Subcutaneous adipose tissue (tissue), 4 donors: ENCODE results near the gene MRPL4. TPM values are rescaled to one million over a fixed set of nuclear protein-coding genes. Genes with fewer than 3 reads are reported as not detected.

ENCODE experiments used
- total RNA-seq, 4 donors: library from RNA; depleted of rRNA; stranded (reverse); fragments of >200 nt; gene quantifications; one replicate each; pipeline ENCODE4 v1.1.0, GENCODE V29; 2016
- TF ChIP-seq, protein P1 (sequence below): fragments of 450-650 bp; IDR thresholded peaks from one replicate; pipeline ENCODE4 v1.5.1; 2016; ENCODE audit warnings: low read depth, mild to moderate bottlenecking, control low read depth, antibody characterized with exemption, moderate library complexity

MRPL4 gene
- total RNA-seq, 4 donors from 2014 or later = 30.6 to 60.8 (median 31.0) TPM

DNA sequence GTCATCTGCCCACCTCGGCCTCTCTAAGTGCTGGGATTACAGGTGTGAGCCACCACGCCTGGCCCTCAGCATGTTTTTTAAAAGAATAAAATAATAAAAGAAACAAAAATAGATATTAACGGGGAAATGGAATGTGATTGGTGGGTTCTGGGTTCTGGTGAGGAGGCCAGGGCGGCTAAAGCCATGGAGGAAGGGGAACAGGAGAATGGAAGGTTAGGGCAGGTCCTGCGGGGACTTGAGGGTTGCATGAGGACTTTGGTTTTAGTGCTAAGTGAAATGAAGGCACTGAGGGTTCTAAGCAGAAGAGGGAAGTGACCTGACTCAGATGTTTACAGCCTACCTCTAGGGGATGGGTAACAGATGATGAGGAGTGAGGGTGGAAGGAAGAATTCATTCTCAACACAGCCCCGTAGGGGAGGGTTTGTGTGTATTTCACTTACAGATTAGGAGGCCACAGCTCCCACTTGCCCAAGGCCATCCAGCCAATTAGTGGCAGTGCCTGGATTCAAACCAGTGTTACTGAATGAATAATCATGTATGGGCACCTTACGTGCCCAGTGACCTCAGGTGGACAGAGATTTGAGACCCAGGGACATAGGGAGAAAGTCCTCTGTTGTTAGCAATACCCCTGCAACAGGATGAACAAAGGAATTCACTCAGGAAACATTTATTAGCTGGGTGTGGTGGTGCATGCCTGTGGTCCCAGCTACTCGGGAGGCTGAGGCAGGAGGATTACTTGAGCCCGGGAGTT is 6.7 kb upstream of the MRPL4 start:
- TF ChIP-seq, protein P1, sequence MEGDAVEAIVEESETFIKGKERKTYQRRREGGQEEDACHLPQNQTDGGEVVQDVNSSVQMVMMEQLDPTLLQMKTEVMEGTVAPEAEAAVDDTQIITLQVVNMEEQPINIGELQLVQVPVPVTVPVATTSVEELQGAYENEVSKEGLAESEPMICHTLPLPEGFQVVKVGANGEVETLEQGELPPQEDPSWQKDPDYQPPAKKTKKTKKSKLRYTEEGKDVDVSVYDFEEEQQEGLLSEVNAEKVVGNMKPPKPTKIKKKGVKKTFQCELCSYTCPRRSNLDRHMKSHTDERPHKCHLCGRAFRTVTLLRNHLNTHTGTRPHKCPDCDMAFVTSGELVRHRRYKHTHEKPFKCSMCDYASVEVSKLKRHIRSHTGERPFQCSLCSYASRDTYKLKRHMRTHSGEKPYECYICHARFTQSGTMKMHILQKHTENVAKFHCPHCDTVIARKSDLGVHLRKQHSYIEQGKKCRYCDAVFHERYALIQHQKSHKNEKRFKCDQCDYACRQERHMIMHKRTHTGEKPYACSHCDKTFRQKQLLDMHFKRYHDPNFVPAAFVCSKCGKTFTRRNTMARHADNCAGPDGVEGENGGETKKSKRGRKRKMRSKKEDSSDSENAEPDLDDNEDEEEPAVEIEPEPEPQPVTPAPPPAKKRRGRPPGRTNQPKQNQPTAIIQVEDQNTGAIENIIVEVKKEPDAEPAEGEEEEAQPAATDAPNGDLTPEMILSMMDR = no peak

- TF ChIP-seq, protein P1 = no peak
Observed at GRCh38 chr19:10246511-10246910, 5.5 kb upstream of the MRPL4 start.

DNA sequence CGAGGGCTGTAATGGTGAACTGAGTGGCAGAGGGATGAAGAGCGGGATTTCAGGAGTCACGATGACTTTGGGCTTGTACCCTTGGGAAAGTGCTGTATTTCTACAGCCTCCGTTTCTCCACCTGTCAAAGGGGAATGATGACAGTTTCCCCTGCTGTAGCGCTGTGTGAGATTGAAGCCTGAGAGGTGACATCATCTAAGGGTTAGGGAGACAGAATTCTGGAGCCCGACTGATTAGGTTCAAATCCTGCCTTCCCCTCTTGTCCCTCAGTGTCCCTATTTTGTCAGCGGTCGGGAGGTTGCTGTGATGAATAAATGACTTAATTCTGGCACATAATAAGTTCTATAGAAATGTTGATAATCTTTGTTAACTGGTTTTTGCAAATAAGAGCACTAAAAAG is 693 bp downstream of the MRPL4 start:
- TF ChIP-seq, protein P1 = no peak

DNA sequence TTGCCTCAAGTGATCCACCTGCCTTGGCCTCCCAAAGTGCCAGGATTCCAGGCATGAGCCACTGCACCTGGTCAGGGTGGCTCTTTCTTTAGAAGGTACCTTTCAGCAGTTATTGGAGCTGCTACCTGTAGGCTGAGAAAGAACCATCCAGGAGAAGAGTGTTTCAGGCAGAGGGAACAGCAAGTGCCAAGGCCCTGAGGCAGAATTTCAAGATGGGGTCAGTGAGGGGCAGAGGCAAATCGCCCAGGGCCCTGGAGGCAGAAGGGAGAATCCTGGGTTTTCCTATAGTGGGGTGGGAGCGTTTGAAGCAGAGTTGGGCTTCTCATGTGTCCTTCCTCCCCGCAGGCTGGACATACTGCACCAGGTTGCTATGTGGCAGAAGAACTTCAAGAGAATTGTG is 2.2 kb downstream of the MRPL4 start:
- TF ChIP-seq, protein P1 = no peak

- TF ChIP-seq, protein P1 = no peak
Observed at GRCh38 chr19:10255358-10255757, 3.3 kb downstream of the MRPL4 start.

GRCh38 chr19:10256551-10256950 is 4.5 kb downstream of the MRPL4 start:
- TF ChIP-seq, protein P1 = no peak

GRCh38 chr19:10256970-10257615 is 5.1 kb downstream of the MRPL4 start:
- TF ChIP-seq, protein P1 = no peak
